HG03095 (cell line): ENCODE results near the gene AGAP1.
"Not testable (repeated sequence)": the region's sequence is repeated elsewhere in the genome, so short reads cannot be mapped to it uniquely, and the experiment has no call there.

Source experiments
- ATAC-seq: cut with Tn5 transposase; IDR thresholded peaks from one replicate; pipeline ENCODE4 v1.9.1; 2021; ENCODE audit warnings: moderate library complexity; ENCODE audit not compliant: unreplicated experiment

Gene AGAP1

GRCh38 chr2:235584638-235585007 lies 90.8 kb downstream of the AGAP1 start:
- no peak for ATAC-seq

GRCh38 chr2:235587202-235587601 lies 93.4 kb downstream of the AGAP1 start:
- no peak for ATAC-seq

GRCh38 chr2:235588750-235589149 lies 94.9 kb downstream of the AGAP1 start:
- no peak for ATAC-seq

- ATAC-seq, result no peak
Measured at GRCh38 chr2:235591231-235591730, 97.4 kb downstream of the AGAP1 start.

- no peak for ATAC-seq
Measured at GRCh38 chr2:235591921-235592320, 98.1 kb downstream of the AGAP1 start.

GRCh38 chr2:235592430-235592829 lies 98.6 kb downstream of the AGAP1 start:
- ATAC-seq, result no peak

GRCh38 chr2:235592836-235593235 lies 99.0 kb downstream of the AGAP1 start:
- no peak for ATAC-seq

- ATAC-seq, result no peak
Measured at GRCh38 chr2:235594041-235594440, 100.2 kb downstream of the AGAP1 start.

- ATAC-seq, result no peak
Measured at GRCh38 chr2:235594964-235595363, 101.1 kb downstream of the AGAP1 start.

- ATAC-seq, result no peak
Measured at GRCh38 chr2:235595422-235596010, 101.7 kb downstream of the AGAP1 start.

- no peak for ATAC-seq
Measured at GRCh38 chr2:235596272-235596671, 102.4 kb downstream of the AGAP1 start.

- no peak for ATAC-seq
Measured at GRCh38 chr2:235597081-235597615, 103.3 kb downstream of the AGAP1 start.

- no peak for ATAC-seq
Measured at GRCh38 chr2:235598026-235598425, 104.2 kb downstream of the AGAP1 start.

GRCh38 chr2:235598532-235599531 lies 105.0 kb downstream of the AGAP1 start:
- no peak for ATAC-seq

- ATAC-seq, result no peak
Measured at GRCh38 chr2:235599596-235600338, 105.9 kb downstream of the AGAP1 start.

- ATAC-seq, result no peak
Measured at GRCh38 chr2:235600406-235600805, 106.6 kb downstream of the AGAP1 start.

GRCh38 chr2:235600926-235601325 lies 107.1 kb downstream of the AGAP1 start:
- ATAC-seq, result no peak

- ATAC-seq, result no peak
Measured at GRCh38 chr2:235601960-235602704, 108.3 kb downstream of the AGAP1 start.

GRCh38 chr2:235602971-235603370 lies 109.1 kb downstream of the AGAP1 start:
- not testable (repeated sequence) for ATAC-seq

GRCh38 chr2:235603659-235604058 lies 109.8 kb downstream of the AGAP1 start:
- ATAC-seq, result no peak
